ENCODE data around the gene CYBRD1.

CYBRD1 gene

GRCh38 chr2:171587132-171587531 is 64.9 kb downstream of the CYBRD1 start:
- no peak for DNase-seq (ENCODE audit: low spot score)
- TF ChIP-seq CTCF (IDR thresholded peaks at IDR 0.05; ENCODE audit: extremely low read depth, missing control alignments): no peak

- no peak for DNase-seq (ENCODE audit: low spot score)
- no peak for TF ChIP-seq CTCF (IDR thresholded peaks at IDR 0.05; ENCODE audit: extremely low read depth, missing control alignments)
Observed at GRCh38 chr2:171587567-171587966, 65.3 kb downstream of the CYBRD1 start.

GRCh38 chr2:171590116-171590515 is 67.8 kb downstream of the CYBRD1 start:
- TF ChIP-seq CTCF (IDR thresholded peaks at IDR 0.05; ENCODE audit: extremely low read depth, missing control alignments): no peak
- no peak for DNase-seq (ENCODE audit: low spot score)

GRCh38 chr2:171592036-171592555 is 69.8 kb downstream of the CYBRD1 start:
- TF ChIP-seq CTCF (IDR thresholded peaks at IDR 0.05; ENCODE audit: extremely low read depth, missing control alignments): no peak

GRCh38 chr2:171595456-171595855 is 73.2 kb downstream of the CYBRD1 start:
- no peak for TF ChIP-seq CTCF (IDR thresholded peaks at IDR 0.05; ENCODE audit: extremely low read depth, missing control alignments)
- DNase-seq (ENCODE audit: low spot score): no peak

More at GRCh38 chr2:171592036-171592555, 69.8 kb downstream of the CYBRD1 start:
- DNase-seq (ENCODE audit: low spot score): no peak

- no peak for TF ChIP-seq CTCF (IDR thresholded peaks at IDR 0.05; ENCODE audit: extremely low read depth, missing control alignments)
- DNase-seq (ENCODE audit: low spot score): no peak
Observed at GRCh38 chr2:171595896-171596295, 73.6 kb downstream of the CYBRD1 start.

- peak; percentile 14 for TF ChIP-seq CTCF (IDR thresholded peaks at IDR 0.05; ENCODE audit: extremely low read depth, missing control alignments)
- DNase-seq (ENCODE audit: low spot score): peak; percentile 80
Observed at GRCh38 chr2:171598713-171599319, 76.5 kb downstream of the CYBRD1 start.
